ENCODE measurements around the gene NAGK.

NAGK gene

DNA sequence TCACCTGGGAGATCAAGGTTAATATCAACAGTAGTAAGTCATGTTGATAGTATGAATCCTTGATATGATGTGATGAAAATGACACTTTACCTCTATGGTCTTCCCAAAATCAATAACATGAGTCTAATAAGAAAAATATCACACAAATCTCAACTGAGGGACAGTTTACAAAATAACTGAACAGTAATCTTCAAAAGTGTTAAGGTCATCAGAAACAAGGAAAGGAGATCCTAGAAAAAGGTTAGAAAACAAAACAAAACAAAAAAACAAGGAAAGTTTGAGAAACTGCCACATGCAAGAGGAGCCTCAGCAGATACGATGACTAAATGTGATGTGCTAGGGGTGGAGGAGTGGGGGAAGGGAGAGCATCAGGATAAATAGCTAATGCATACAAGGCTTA is 45.4 kb downstream of the NAGK start:
- H3K27ac ChIP-seq (ENCODE audit: extremely low read depth, low read depth, low read length) = no peak overlapping the region
- TF ChIP-seq ZNF214 (tag by site-specific recombination; IDR thresholded peaks at IDR 0.05; ENCODE audit: borderline replicate concordance) (no peak), ZFP37 (tag by site-specific recombination; IDR thresholded peaks at IDR 0.05) (no peak)
- TF ChIP-seq, protein P1, sequence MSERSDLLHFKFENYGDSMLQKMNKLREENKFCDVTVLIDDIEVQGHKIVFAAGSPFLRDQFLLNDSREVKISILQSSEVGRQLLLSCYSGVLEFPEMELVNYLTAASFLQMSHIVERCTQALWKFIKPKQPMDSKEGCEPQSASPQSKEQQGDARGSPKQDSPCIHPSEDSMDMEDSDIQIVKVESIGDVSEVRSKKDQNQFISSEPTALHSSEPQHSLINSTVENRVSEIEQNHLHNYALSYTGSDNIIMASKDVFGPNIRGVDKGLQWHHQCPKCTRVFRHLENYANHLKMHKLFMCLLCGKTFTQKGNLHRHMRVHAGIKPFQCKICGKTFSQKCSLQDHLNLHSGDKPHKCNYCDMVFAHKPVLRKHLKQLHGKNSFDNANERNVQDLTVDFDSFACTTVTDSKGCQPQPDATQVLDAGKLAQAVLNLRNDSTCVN (tag by site-specific recombination; optimal IDR thresholded peaks at IDR 0.05) = no peak
- ChIA-PET CTCF (interaction anchor here (0.6 to 4.2 kb wide), 4 partner anchors 13 to 113 kb away, joined by 3 to 29 read pairs (median 4); no protein-coding TSS in a partner anchor), POLR2A (no interaction called here)
- no peaks in the 10 kb centered on the region for H3K4me1 ChIP-seq (ENCODE audit: control insufficient read depth, insufficient read depth, low read length)
- H3K4me3 ChIP-seq (ENCODE audit: low read depth, low read length) = no peak overlapping the region
- H3K9me3 ChIP-seq (ENCODE audit: control insufficient read depth, insufficient read depth, low read depth, low read length) = no peaks in the 10 kb centered on the region
- H3K36me3 ChIP-seq (ENCODE audit: control insufficient read depth in 2 of 2, insufficient read depth in 1 of 2, low read length in 2 of 2) = peaks cover 19 to 42% of the 10 kb centered on the region in 2 experiments

DNA sequence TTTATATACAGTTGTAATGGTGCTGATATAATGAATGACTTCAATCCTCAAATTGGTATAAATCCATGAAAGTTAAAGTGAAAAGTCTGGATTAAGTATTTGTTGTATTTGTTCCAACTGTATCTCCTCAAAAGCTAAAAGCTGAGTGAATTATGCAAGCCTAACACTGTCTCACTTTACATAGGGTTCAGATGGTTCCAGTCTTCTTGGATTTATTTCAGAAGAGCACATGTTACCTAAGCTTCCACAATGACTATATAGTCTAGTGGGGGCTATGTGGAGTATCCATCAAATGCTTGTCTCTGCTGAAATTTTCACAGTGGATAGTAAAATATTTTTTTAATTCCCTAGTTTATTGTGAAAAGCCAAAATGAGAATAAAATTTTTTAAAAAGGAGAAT is 48.6 kb downstream of the NAGK start:
- Histone ChIP-seq H3K9me3 (ENCODE audit: control insufficient read depth, insufficient read depth, low read depth, low read length) (no peaks in the 10 kb centered on the region), H3K27ac (ENCODE audit: extremely low read depth, low read depth, low read length) (no peak overlapping the region), H3K36me3 (ENCODE audit: control insufficient read depth in 2 of 2, insufficient read depth in 1 of 2, low read length in 2 of 2) (peaks cover 15 to 57% of the 10 kb centered on the region in 2 experiments), H3K4me1 (ENCODE audit: control insufficient read depth, insufficient read depth, low read length) (no peaks in the 10 kb centered on the region), H3K4me3 (ENCODE audit: low read depth, low read length) (no peak overlapping the region)
- POLR2A ChIA-PET = no interaction called here
- TF ChIP-seq ZSCAN30 (tag by site-specific recombination; IDR thresholded peaks at IDR 0.05) (no peak), ZNF548 (tag by site-specific recombination; IDR thresholded peaks at IDR 0.05) (no peak), ZNF426 (tag by site-specific recombination; IDR thresholded peaks at IDR 0.05) (no peak), ZNF19 (tag by site-specific recombination; IDR thresholded peaks at IDR 0.05; ENCODE audit: low read depth) (no peak), ZNF214 (tag by site-specific recombination; IDR thresholded peaks at IDR 0.05; ENCODE audit: borderline replicate concordance) (no peak), MEIS1 (CRISPR knock-in tag; IDR thresholded peaks at IDR 0.05; ENCODE audit: borderline replicate concordance) (no peak), ZNF366 (tag by site-specific recombination; conservative IDR thresholded peaks at IDR 0.05) (no peak), ZBTB8A (tag by site-specific recombination; IDR thresholded peaks at IDR 0.05) (no peak), ZNF37A (tag by site-specific recombination; IDR thresholded peaks at IDR 0.05) (no peak), ZNF660 (tag by site-specific recombination; IDR thresholded peaks at IDR 0.05) (no peak), ZNF394 (tag by site-specific recombination; IDR thresholded peaks at IDR 0.05; ENCODE audit: borderline replicate concordance) (no peak)
- CTCF ChIA-PET = interaction anchor here (0.9 to 1.0 kb wide), 2 partner anchors 16 to 18 kb away, joined by 3 read pairs; no protein-coding TSS in a partner anchor

DNA sequence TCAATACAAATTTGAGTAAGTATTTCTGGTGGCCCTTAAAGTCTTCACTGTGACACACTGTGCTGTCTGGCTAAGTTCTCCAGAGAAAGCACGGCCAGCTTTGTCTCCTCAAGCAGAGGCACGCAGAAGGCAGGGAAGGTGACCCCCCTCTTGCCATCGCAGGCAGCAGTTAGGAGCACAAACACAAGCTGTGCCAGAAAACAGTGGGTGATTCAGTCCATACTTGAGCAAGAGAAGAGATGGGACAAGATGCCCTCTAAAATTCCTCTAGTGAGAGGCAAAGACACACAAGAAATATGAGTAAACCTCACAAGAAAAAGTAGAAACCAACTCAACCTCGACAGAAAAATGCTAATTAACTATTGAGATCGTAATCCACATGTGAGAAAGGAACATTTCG is 51.7 kb downstream of the NAGK start:
- ChIA-PET CTCF (no interaction called here), POLR2A (no interaction called here)
- H3K4me3 ChIP-seq (ENCODE audit: low read depth, low read length) = no peak overlapping the region
- no peak overlapping the region for H3K27ac ChIP-seq (ENCODE audit: extremely low read depth, low read depth, low read length)
- H3K9me3 ChIP-seq (ENCODE audit: control insufficient read depth, insufficient read depth, low read depth, low read length) = no peaks in the 10 kb centered on the region
- peaks cover 13 to 59% of the 10 kb centered on the region in 2 experiments for H3K36me3 ChIP-seq (ENCODE audit: control insufficient read depth in 2 of 2, insufficient read depth in 1 of 2, low read length in 2 of 2)
- H3K4me1 ChIP-seq (ENCODE audit: control insufficient read depth, insufficient read depth, low read length) = no peaks in the 10 kb centered on the region
- TF ChIP-seq ZNF558 (tag by site-specific recombination; IDR thresholded peaks at IDR 0.05) = no peak
- no peak for TF ChIP-seq ZNF596 (tag by site-specific recombination; IDR thresholded peaks at IDR 0.05)
- TF ChIP-seq ZNF623 (tag by site-specific recombination; IDR thresholded peaks at IDR 0.05) = no peak
- no peak for TF ChIP-seq ZNF529 (tag by site-specific recombination; IDR thresholded peaks at IDR 0.05; ENCODE audit: insufficient replicate concordance)
- no peak for TF ChIP-seq ZNF658 (tag by site-specific recombination; IDR thresholded peaks at IDR 0.05)
- TF ChIP-seq EGR2 (tag by site-specific recombination; IDR thresholded peaks at IDR 0.05; ENCODE audit: low read depth) = no peak
- TF ChIP-seq ZNF324 (tag by site-specific recombination; IDR thresholded peaks at IDR 0.05) = no peak
- no peak for TF ChIP-seq ZNF549 (tag by site-specific recombination; IDR thresholded peaks at IDR 0.05)
- TF ChIP-seq FEZF1 (tag by site-specific recombination; IDR thresholded peaks at IDR 0.05) = no peak
- TF ChIP-seq YY2 (tag by site-specific recombination; IDR thresholded peaks at IDR 0.05) = no peak
- no peak for TF ChIP-seq ZNF610 (tag by site-specific recombination; IDR thresholded peaks at IDR 0.05; ENCODE audit: borderline replicate concordance)
- TF ChIP-seq ZNF560 (tag by site-specific recombination; IDR thresholded peaks at IDR 0.05; ENCODE audit: borderline replicate concordance) = no peak
- no peak for TF ChIP-seq GLIS1 (tag by site-specific recombination; IDR thresholded peaks at IDR 0.05)
- TF ChIP-seq RBAK (tag by site-specific recombination; IDR thresholded peaks at IDR 0.05) = no peak
- no peak for TF ChIP-seq ZFHX2 (tag by site-specific recombination; conservative IDR thresholded peaks at IDR 0.05)
- TF ChIP-seq, protein P2, sequence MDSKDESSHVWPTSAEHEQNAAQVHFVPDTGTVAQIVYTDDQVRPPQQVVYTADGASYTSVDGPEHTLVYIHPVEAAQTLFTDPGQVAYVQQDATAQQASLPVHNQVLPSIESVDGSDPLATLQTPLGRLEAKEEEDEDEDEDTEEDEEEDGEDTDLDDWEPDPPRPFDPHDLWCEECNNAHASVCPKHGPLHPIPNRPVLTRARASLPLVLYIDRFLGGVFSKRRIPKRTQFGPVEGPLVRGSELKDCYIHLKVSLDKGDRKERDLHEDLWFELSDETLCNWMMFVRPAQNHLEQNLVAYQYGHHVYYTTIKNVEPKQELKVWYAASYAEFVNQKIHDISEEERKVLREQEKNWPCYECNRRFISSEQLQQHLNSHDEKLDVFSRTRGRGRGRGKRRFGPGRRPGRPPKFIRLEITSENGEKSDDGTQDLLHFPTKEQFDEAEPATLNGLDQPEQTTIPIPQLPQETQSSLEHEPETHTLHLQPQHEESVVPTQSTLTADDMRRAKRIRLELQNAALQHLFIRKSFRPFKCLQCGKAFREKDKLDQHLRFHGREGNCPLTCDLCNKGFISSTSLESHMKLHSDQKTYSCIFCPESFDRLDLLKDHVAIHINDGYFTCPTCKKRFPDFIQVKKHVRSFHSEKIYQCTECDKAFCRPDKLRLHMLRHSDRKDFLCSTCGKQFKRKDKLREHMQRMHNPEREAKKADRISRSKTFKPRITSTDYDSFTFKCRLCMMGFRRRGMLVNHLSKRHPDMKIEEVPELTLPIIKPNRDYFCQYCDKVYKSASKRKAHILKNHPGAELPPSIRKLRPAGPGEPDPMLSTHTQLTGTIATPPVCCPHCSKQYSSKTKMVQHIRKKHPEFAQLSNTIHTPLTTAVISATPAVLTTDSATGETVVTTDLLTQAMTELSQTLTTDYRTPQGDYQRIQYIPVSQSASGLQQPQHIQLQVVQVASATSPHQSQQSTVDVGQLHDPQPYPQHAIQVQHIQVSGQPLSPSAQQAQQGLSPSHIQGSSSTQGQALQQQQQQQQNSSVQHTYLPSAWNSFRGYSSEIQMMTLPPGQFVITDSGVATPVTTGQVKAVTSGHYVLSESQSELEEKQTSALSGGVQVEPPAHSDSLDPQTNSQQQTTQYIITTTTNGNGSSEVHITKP (tag by site-specific recombination; IDR thresholded peaks at IDR 0.05) = no peak
- TF ChIP-seq MEIS1 (CRISPR knock-in tag; IDR thresholded peaks at IDR 0.05; ENCODE audit: borderline replicate concordance) = no peak
